RWPE1 (cell line): ENCODE data around the gene SYVN1.

Experiments
- CTCF ChIA-PET: fragments of 350-600 bp; sonication (Branson Sonifier 250); formaldehyde crosslinking; extraction: SDS; loops from one replicate; lab custom pipeline; 2021; lab: Yijun Ruan, JAX
- POLR2A ChIA-PET: fragments of 400-600 bp; formaldehyde crosslinking; extraction: SDS; loops from one replicate; lab custom pipeline; 2020; ENCODE audit warnings: antibody characterized with exemption; ENCODE audit not compliant: low non-redundant PET; lab: Yijun Ruan, JAX
- DNase-seq: peaks from one replicate; pipeline ENCODE4 v3.0.0; 2012; ENCODE audit warnings: low spot score
- H3K27ac ChIP-seq: fragments of 450-650 bp; 2 replicates; pipeline ENCODE4 v1.5.1; 2017
- CTCF ChIP-seq: fragments of 450-650 bp; conservative IDR thresholded peaks from 2 replicates; pipeline ENCODE4 v1.5.1; 2017; ENCODE audit warnings: low read depth, mild to moderate bottlenecking

Gene SYVN1

GRCh38 chr11:65117206-65118096, 16.9 kb downstream of the SYVN1 start, which contains the start of gene ZNHIT2:
Gene ZNHIT2 (minus strand): TSS chr11:65117701. CDS start chr11:65117653, 48 bp downstream.
- CTCF ChIA-PET, result interaction anchor here (0.6 to 0.7 kb wide), 6 partner anchors 11 to 659 kb away, joined by 3 to 6 read pairs (median 3); no protein-coding TSS in a partner anchor
- peak within 1 kb of the TSS; percentile 86 for H3K27ac ChIP-seq

DNA sequence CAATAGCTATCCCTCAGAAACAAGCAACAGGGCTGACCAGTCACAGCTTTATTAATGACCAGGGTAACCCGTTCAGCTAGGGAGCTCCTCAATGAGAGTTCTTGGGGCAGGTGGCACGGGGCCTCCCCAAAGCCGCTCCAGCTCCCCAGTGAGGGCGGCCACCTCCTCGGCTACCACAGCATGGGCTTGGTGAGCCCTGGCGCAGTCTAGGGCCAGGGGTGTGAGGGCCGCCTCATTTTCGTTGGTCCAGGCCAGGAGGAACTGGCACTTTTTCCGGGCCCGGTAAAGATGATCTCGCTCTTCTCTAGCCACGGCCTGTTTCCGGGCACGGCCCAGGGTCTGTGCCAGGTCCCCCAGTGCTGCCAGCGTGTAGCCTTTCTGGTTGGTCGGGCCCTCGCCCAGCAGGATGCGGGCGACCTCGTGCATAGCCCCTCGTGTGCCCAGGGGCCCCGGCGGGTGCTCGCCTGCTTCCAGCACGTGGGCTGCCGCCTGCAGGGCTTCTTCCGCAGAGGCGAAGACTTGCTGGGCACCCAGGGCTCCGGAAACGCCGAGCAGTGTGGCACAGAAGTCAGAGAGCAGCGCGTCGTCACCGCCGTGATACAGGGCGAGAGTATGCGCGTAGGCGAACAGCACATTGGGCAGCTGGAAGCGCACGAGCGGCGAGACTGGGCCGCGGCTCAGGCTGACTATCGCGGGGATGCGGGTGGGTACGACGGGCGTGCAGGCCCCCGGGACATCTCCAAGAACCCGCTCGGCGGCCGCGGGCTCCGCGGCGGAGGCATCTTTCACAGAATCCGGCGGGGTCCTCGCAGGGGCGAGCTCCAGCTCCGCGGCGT, 17.7 kb downstream of the SYVN1 start:
- POLR2A ChIA-PET, result no interaction called here
- no peak for TF ChIP-seq CTCF
- no peak for DNase-seq
- CTCF ChIA-PET, result interaction anchor here (0.5 to 0.7 kb wide), 3 partner anchors 14 to 807 kb away, joined by 3 read pairs; no protein-coding TSS in a partner anchor
- H3K27ac ChIP-seq, result peak overlapping the region; percentile 86

More at GRCh38 chr11:65117206-65118096, 16.9 kb downstream of the SYVN1 start, which contains the start of gene ZNHIT2:
- POLR2A ChIA-PET, result no interaction called here
- peak; percentile 88 for TF ChIP-seq CTCF
- DNase-seq, result peak; percentile 92

- POLR2A ChIA-PET, result interaction anchor here (1.2 kb wide), 1 partner anchor 9 kb away, joined by 4 read pairs; no protein-coding TSS in a partner anchor
- CTCF ChIA-PET, result interaction anchor here (0.5 kb wide), 1 partner anchor 198 kb away, joined by 5 read pairs; no protein-coding TSS in a partner anchor
- DNase-seq, result no peak
- TF ChIP-seq CTCF, result no peak
- peak overlapping the region; percentile 86 for H3K27ac ChIP-seq
Measured at GRCh38 chr11:65115361-65116082, 18.8 kb downstream of the SYVN1 start.

DNA sequence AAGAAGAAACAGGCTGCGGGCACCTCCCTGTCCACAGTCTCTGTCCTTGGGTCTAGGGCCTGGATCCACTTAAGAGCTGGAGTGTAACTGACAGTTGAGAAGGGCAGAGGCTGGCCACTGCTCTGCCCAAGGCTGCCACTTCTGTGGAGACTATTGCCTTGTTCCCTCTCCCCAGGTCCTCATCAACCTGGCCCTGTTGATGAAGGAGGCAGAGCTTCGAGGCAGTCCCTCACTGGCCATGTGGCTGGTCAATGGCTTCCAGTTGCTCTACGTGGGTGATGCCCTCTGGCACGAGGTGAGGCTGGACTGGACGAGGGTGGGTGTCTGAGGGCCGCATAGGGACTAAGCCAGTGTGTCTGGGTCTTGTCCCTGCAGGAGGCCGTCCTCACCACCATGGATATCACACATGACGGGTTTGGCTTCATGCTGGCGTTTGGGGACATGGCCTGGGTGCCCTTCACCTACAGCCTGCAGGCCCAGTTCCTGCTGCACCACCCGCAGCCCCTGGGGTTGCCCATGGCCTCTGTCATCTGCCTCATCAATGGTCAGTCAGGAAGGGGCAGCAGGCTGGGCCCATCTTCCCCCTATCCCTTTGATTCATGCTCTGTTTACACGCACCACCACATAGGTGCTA, 19.7 kb downstream of the SYVN1 start:
- POLR2A ChIA-PET, result interaction anchor here (1.2 kb wide), 1 partner anchor 8 kb away, joined by 4 read pairs; no protein-coding TSS in a partner anchor
- TF ChIP-seq CTCF, result no peak
- no peak for DNase-seq
- H3K27ac ChIP-seq, result peak overlapping the region; percentile 86
- CTCF ChIA-PET, result interaction anchor here (0.5 kb wide), 1 partner anchor 90 kb away, joined by 3 read pairs; no protein-coding TSS in a partner anchor

DNA sequence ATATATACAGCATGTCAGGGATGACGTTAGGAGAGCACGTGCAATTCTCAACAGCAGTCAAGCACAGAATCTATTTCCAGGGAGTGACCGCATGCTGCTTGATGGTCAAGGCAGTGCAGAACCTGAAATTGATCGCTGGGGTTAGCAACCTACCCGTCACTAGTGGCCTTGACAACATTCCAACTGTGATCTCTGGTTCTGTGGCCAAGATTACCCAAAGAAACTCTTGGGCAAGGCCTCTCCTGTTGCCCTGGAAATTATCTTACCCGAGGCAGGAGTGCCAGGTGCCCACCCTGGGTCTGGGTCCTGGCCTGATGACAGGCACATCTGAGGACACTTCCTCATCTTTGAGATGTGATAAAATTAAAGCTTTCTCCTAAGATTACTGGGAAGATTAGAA, 20.5 kb downstream of the SYVN1 start:
- H3K27ac ChIP-seq, result peak overlapping the region; percentile 86
- no peak for DNase-seq
- CTCF ChIA-PET, result no interaction called here
- POLR2A ChIA-PET, result no interaction called here
- no peak for TF ChIP-seq CTCF
